WTC11 (cell line): ENCODE measurements around the gene CACNA1A. TPM values are rescaled to one million over a fixed set of nuclear protein-coding genes. Genes with fewer than 3 reads are reported as not detected.

ENCODE experiments used
- ATAC-seq: fragments of 200-7000 bp; cut with Tn5 transposase; 2 replicates; pipeline ENCODE4 v1.10.0; 2021; ENCODE audit warnings: mild to moderate bottlenecking, moderate library complexity
- CTCF ChIA-PET: fragments of 300-600 bp; sonication (Branson Sonifier 250); formaldehyde crosslinking; loops from one replicate; lab custom pipeline; 2021; ENCODE audit warnings: antibody characterized with exemption; lab: Charles Lee
- POLR2A ChIA-PET: fragments of 350-600 bp; sonication (Branson Sonifier 250); formaldehyde crosslinking; loops from one replicate; lab custom pipeline; 2021; ENCODE audit warnings: antibody characterized with exemption; lab: Charles Lee
- DNase-seq: peaks from one replicate; pipeline ENCODE4 v3.0.0; 2021; ENCODE audit warnings: low spot score
- H3K27ac Mint-ChIP-seq: 2 replicates; pipeline ENCODE4 v1.8.0; 2021; ENCODE audit warnings: mixed read lengths
- H3K27me3 Mint-ChIP-seq: 2 replicates; pipeline ENCODE4 v1.8.0; 2021; ENCODE audit warnings: low read depth, mild to moderate bottlenecking, moderate library complexity, mixed read lengths
- H3K36me3 Mint-ChIP-seq: 2 replicates; pipeline ENCODE4 v1.8.0; 2021; ENCODE audit warnings: mixed read lengths
- H3K4me1 Mint-ChIP-seq: 2 replicates; pipeline ENCODE4 v1.8.0; 2022; ENCODE audit warnings: mixed read lengths
- H3K4me3 Mint-ChIP-seq: 2 replicates; pipeline ENCODE4 v1.8.0; 2021; ENCODE audit warnings: mild to moderate bottlenecking, moderate library complexity, mixed read lengths
- H3K9me3 Mint-ChIP-seq: 2 replicates; pipeline ENCODE4 v1.8.0; 2021; ENCODE audit warnings: mixed read lengths
- ARID4B ChIP-seq: sonication (generic); formaldehyde crosslinking; IDR thresholded peaks from 2 replicates; pipeline ENCODE4 v1.8.0; 2023; ENCODE audit warnings: missing genetic modification reagents, mild to moderate bottlenecking, borderline replicate concordance
- CDX4 ChIP-seq: fragments of 250-450 bp; sonication (Bioruptor Pico); IDR thresholded peaks from 2 replicates; pipeline ENCODE4 v1.9.0; 2021; ENCODE audit warnings: moderate library complexity, mild to moderate bottlenecking, inconsistent platforms, borderline replicate concordance
- FOXJ3 ChIP-seq: sonication (generic); formaldehyde crosslinking; IDR thresholded peaks from 2 replicates; pipeline ENCODE4 v1.9.0; 2021; ENCODE audit warnings: missing genetic modification reagents, mild to moderate bottlenecking, borderline replicate concordance
- NFATC4 ChIP-seq: fragments of 250-450 bp; sonication (Bioruptor Pico); IDR thresholded peaks from 2 replicates; pipeline ENCODE4 v1.9.0; 2021; ENCODE audit warnings: mild to moderate bottlenecking
- RORB ChIP-seq: fragments of 250-450 bp; sonication (Bioruptor Pico); IDR thresholded peaks from 2 replicates; pipeline ENCODE4 v1.9.0; 2021; ENCODE audit warnings: mild to moderate bottlenecking
- SMAD4 ChIP-seq: sonication (generic); formaldehyde crosslinking; IDR thresholded peaks from 2 replicates; pipeline ENCODE4 v1.8.0; 2022; ENCODE audit warnings: mild to moderate bottlenecking, missing genetic modification reagents
- TEAD1 ChIP-seq: sonication (generic); formaldehyde crosslinking; IDR thresholded peaks from 2 replicates; pipeline ENCODE4 v1.8.0; 2022; ENCODE audit warnings: mild to moderate bottlenecking, missing genetic modification reagents
- ZBTB43 ChIP-seq: sonication (generic); formaldehyde crosslinking; IDR thresholded peaks from 2 replicates; pipeline ENCODE4 v1.8.1; 2023; ENCODE audit warnings: mild to moderate bottlenecking, missing genetic modification reagents
- ZNF138 ChIP-seq: sonication (generic); formaldehyde crosslinking; conservative IDR thresholded peaks from 2 replicates; pipeline ENCODE4 v1.8.1; 2022; ENCODE audit warnings: mild to moderate bottlenecking, moderate library complexity, missing genetic modification reagents
- ZNF532 ChIP-seq: fragments of 250-450 bp; sonication (Bioruptor Pico); IDR thresholded peaks from 2 replicates; pipeline ENCODE4 v1.9.0; 2021; ENCODE audit warnings: mild to moderate bottlenecking, borderline replicate concordance
- ZSCAN18 ChIP-seq: fragments of 250-450 bp; sonication (Bioruptor Pico); IDR thresholded peaks from 2 replicates; pipeline ENCODE4 v2.1.2; 2022; ENCODE audit warnings: mild to moderate bottlenecking, moderate library complexity
- total RNA-seq: library from RNA; stranded (reverse); gene quantifications from 3 replicates; pipeline ENCODE4 v1.2.3, GENCODE V29; 2021
- TF ChIP-seq, protein P1 (sequence below): sonication (generic); formaldehyde crosslinking; conservative IDR thresholded peaks from 2 replicates; pipeline ENCODE4 v1.8.1; 2022; ENCODE audit warnings: mild to moderate bottlenecking, missing genetic modification reagents
- TF ChIP-seq, protein P2 (sequence below): sonication (generic); formaldehyde crosslinking; IDR thresholded peaks from 2 replicates; pipeline ENCODE4 v1.8.0; 2022; ENCODE audit warnings: mild to moderate bottlenecking, missing genetic modification reagents
- TF ChIP-seq, protein P3 (sequence below): fragments of 250-450 bp; sonication (Bioruptor Pico); IDR thresholded peaks from 2 replicates; pipeline ENCODE4 v1.8.0; 2021; ENCODE audit warnings: mild to moderate bottlenecking

CACNA1A gene
- total RNA-seq, 1 experiment from 2014 or later = 28.9 TPM

DNA sequence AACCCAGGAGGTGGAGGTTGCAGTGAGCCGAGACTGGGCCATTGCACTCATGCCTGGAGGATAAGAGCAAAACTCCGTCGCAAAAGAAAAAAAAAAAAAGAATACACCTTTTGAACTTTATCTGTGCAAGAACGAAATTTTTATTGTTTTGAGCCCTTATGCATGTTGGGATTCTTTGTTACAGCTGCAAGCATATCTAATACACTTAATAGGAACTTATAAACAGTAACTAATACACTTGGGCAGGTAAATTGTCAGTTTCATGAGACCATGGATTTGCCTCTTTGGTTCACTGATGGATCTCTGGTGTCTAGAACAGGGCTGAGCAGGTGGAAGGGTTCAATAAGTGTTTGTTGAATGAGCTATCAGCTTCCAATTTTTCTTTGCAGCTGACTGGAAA is 108.1 kb downstream of the CACNA1A start:
- Mint-ChIP-seq H3K9me3 (peaks cover 12% of the 10 kb centered on the region), H3K36me3 (peaks cover 10% of the 10 kb centered on the region), H3K27me3 (no peaks in the 10 kb centered on the region; the same call in 1 of the 2 replicates), H3K4me1 (peaks cover 21% of the 10 kb centered on the region), H3K4me3 (no peak overlapping the region), H3K27ac (no peak overlapping the region)
- POLR2A ChIA-PET = interaction anchor here (0.7 kb wide), 1 partner anchor 161 kb away, joined by 4 read pairs; no protein-coding TSS in a partner anchor
- TF ChIP-seq ZNF138 (CRISPR knock-in tag) = no peak
- no peak for TF ChIP-seq ARID4B (CRISPR knock-in tag)
- no peak for TF ChIP-seq ZBTB43 (CRISPR knock-in tag)
- TF ChIP-seq, protein P1, sequence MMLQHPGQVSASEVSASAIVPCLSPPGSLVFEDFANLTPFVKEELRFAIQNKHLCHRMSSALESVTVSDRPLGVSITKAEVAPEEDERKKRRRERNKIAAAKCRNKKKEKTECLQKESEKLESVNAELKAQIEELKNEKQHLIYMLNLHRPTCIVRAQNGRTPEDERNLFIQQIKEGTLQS (CRISPR knock-in tag) = no peak
- no peak for TF ChIP-seq ZSCAN18
- no peak for TF ChIP-seq ZNF532
- TF ChIP-seq CDX4 (CRISPR knock-in tag) = no peak
- TF ChIP-seq, protein P2, sequence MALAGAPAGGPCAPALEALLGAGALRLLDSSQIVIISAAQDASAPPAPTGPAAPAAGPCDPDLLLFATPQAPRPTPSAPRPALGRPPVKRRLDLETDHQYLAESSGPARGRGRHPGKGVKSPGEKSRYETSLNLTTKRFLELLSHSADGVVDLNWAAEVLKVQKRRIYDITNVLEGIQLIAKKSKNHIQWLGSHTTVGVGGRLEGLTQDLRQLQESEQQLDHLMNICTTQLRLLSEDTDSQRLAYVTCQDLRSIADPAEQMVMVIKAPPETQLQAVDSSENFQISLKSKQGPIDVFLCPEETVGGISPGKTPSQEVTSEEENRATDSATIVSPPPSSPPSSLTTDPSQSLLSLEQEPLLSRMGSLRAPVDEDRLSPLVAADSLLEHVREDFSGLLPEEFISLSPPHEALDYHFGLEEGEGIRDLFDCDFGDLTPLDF (CRISPR knock-in tag) = no peak
- no peak for TF ChIP-seq NFATC4 (CRISPR knock-in tag)
- no peak for TF ChIP-seq TEAD1 (CRISPR knock-in tag)
- TF ChIP-seq, protein P3, sequence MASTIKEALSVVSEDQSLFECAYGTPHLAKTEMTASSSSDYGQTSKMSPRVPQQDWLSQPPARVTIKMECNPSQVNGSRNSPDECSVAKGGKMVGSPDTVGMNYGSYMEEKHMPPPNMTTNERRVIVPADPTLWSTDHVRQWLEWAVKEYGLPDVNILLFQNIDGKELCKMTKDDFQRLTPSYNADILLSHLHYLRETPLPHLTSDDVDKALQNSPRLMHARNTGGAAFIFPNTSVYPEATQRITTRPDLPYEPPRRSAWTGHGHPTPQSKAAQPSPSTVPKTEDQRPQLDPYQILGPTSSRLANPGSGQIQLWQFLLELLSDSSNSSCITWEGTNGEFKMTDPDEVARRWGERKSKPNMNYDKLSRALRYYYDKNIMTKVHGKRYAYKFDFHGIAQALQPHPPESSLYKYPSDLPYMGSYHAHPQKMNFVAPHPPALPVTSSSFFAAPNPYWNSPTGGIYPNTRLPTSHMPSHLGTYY (CRISPR knock-in tag) = no peak
- TF ChIP-seq SMAD4 (CRISPR knock-in tag) = no peak
- TF ChIP-seq RORB = no peak
- no peak for TF ChIP-seq FOXJ3 (CRISPR knock-in tag)
- CTCF ChIA-PET = interaction anchor here (0.6 kb wide), 1 partner anchor 203 kb away, joined by 3 read pairs; no protein-coding TSS in a partner anchor
- DNase-seq = no peak
- ATAC-seq = no peak
